T-helper 9 cell (primary cell): Measurements from ENCODE around the gene HPF1.
"Not testable (repeated sequence)": the region's sequence is repeated elsewhere in the genome, so short reads cannot be mapped to it uniquely, and the experiment has no call there.

Experiments
- DNase-seq: peaks from one replicate; pipeline ENCODE4 v3.0.0-alpha.2; 2020
- total RNA-seq, 2 donors: gene quantifications; one replicate each; lab custom pipeline; 2026; lab: John Stamatoyannopoulos, UW

HPF1 gene
- 5.8 to 20.7 reads per million in 2 donors for total RNA-seq

DNA sequence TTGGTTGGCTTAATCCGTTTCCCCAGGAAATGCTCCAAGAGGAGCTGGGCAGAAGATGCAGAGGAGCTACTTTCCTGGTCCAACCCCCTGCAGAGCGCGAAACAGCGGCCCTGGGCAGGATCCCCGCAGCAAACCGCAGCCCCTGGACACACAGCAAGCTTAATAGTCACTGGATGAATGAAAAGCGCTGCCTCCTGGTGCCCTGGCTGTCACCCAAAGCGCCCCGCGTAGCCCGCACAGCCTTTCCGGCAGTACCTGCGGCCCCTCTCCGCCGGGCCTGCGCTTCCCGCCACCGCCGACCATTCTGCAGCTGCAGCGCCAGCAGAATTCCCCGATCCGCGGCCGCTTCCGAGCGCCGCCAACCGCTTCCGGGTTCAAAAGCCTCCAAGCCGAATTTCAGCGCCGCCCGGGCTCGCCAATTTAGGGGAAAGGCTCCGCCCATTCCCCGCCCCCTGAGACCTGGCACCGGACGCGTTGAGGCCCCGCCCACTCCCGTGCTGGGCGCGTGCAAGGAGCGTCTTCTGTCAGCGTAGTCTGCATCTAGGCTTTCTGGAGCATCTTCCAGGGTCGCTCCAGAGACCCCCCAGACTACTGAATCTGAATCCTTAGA, at the start of gene HPF1:
Gene HPF1 (minus strand): TSS at position 370 of the 610 bp plus-strand sequence. CDS start 67 bp downstream, at position 303.
- peak; percentile 95 for DNase-seq

DNA sequence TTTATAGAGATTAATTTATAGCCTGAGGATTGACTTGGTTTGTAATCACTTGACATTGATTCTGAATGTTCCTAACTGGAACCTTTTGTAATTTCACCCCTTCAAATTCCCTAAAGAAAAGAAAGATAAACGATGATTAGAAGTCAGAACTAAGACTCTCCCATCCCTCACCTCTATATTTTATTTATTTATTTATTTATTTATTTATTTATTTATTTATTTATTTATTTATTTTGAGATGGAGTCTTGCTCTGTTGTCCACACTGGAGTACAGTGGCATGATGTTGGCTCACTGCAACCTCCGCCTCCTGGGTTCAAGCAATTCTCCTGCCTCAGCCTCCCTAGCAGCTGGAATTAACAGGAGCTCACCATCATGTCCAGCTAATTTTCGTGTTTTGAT, 49.0 kb upstream of the HPF1 start:
- DNase-seq: not testable (repeated sequence)

DNA sequence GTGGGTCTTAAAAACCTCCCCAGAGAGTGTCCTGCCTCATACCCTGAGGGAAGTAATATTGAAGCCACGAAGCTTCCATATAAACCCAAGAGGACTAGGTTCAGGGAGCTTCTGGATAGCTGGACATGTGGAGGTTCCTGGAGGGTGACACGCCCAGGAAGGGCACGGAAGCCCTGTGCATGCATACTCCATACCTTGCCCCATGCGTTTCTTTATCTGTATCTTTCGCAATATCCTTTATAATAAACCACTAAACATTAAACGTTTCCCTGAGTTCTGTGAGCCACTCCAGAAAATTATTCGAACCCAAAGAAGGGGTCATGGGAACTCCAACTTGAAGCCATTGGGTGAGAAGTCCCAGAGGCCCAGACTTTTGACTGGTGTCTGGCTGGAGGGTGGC, 45.7 kb upstream of the HPF1 start:
- DNase-seq: no peak

DNA sequence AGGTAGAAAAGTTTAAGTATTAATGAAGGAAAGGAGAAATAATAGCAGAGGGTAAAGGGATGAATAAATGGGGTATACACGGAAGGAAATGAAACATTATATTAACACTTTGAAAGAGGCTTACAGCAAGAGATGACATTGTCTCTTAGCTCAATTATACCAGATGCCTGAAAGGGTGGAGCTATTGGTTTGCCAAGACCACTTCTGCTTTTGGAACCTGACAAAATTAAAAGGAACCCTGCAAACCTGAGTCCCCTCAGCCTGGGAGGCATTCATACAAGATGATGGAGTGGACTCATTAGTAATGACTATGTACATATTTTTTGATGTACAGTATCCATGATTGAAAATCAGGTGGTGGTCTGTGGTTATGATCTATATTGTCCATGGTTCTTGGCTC, 45.1 kb upstream of the HPF1 start:
- DNase-seq: no peak

DNA sequence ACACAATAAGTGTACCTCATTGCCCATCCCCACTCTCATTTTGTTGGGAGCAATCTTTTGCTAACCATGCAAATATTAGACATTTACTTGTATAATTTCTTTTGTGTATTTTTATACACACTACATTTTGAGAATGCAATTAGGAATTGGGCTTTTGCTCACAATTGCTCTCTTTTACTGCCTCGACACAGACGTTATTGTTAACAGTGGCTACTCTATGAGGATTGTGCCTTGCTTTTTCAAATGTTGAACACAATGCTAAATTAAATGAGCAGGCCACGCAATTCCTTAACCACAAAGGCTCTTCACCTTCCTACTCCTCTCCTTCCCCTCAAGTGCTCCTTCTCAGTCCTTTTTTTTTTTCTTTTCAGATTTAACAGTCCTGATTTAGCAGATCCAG, 42.8 kb upstream of the HPF1 start:
- no peak for DNase-seq

DNA sequence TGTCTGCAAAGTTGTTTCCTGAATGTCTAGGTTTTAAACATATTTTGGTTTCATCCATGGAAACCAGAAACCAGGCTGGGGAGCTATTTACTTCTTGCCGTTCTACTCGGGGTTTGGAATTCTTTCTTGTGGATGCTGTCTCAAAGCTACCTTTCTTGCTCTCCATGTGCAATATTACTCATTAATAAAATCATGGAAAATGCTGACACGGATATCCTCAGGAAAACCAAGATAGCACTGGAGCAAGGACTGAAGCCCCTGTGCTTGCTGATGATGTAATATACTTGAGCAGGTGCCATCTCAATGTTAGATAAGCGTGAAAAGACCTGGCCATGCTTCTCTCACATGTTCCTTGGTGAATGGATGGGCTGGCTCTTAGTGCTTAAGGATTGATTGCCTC, 41.5 kb upstream of the HPF1 start:
- DNase-seq: no peak

DNA sequence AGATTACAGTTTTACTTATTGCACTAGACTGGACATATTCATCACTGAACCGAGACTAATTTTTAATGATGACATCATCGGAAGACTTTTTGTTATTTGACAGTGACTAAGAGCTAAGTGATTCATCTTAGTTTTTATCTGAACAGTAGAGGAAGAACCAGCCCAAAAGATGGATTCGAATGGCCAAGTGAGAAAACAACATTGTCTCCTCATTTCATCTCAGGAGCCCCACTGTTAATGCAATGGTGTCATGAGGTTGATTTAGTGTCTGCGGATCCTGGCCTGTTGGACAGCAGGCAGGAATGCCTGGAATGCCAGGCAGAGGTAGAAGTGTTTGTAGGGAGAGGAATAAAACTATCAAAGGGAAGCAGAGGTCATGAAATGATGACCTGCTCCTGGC, 37.8 kb upstream of the HPF1 start:
- no peak for DNase-seq

DNA sequence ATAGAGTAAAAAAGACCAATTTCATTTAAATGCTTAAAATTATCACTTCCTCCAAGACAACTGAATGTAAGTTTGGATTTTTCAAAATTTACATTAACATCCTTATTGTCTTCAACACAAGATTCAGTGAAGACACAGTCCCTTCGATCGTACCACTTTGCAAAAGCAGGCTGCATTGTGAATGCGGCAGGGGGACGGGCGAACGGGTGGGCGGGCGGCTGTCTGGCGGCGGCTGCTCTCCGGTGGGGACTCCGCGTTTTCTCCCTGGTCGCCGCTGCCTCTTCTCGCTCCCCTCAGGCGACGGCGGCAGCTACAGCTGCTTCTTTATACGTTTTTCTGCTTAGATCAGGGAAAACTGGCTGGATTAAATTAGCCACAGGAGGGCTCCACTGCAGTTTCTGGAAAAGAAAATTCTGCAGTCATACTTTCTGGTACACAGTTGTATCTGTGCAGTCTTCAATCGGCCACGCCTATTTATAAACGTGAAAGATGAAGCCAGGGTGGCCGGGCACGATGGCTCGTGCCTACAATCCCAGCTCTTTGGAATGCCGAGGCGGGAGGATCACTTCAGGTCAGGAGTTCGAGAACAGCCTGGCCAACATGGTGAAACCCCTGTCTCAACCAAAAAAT, 33.9 kb upstream of the HPF1 start:
- no peak for DNase-seq

DNA sequence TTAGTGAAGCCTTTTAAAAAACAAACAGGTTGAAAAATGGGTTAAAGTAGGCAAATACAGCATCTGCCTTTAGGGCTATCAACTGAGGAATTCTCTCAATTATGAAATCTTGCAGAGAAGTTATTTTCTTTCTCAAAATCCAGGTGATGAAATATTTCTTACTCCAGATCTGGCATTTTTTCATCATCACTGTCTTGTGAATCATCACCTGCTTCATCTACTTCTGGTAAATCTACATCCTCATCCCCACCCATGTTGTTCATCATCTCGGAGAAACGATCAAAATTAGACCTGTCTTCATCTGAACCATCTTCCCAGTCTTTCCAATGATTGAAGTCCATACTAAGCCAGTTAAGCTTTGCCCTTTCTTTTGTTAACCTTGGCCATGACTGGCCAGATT, 33.3 kb upstream of the HPF1 start:
- DNase-seq: no peak

DNA sequence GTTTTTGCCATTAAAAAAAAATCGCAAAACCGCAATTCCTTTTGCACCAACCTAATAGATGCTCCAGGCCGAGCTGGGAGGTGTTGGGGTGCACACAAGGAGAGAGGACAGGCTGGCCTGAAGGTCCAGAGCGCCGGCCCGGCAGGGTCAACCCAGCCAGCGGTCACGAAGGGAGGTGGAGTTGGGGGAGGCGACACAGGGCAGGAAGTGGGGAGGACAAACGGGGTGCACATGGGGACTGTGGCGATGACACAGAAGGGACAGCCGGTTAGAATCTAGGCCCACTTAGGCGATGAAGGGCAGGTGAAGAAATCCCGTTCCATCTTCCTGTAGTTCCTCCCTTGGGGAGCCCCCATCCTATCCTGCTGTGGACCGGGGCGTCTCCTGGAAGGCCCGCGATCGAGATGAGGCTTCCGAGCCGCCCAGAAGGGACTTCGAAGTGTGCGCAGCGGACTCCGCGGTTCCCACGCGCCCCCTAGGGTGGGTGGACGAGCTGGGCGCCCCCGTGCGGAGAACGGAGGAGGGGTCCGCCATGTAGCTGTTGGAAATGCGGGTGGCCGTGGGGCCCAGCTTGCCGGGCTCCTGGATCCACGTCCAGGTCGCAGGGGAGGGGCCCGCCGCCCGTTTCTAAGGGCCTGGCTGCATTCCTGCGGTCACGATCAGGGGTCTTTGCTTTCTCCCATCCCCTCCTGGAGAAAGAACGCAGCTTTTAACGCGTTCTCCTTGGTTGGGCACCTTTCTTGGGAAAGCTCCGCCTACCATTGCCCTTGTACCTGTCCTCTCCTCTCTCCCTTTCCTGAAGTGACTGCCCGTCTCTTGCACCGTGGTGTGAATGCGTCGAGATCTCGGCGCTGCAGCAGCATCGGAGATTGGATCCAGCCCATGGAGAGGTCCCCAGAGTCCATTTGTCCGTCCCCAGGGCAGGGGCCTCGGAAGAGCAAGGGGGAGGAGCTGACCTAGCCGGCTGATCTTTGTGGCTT, 17.0 kb upstream of the HPF1 start:
- DNase-seq: peak; percentile 11

DNA sequence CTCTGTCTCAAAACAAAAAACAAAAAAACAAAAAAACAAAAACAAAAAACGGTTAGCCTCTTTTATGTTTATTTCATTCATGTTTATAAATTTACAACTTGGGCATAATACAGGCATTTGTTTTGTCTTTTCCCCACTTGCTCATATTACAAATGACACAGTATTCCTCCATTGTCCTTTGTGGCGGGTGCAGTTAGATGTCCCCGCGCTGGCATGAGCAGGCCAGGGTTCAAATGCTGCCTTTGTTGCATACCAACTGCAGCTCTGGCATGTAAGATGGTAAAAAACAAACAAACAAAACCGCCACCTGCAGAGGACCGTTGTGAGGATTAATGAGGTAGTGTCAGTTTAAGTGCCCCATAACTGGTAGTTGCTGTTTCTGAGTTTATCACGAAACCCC, 16.1 kb upstream of the HPF1 start:
- no peak for DNase-seq

DNA sequence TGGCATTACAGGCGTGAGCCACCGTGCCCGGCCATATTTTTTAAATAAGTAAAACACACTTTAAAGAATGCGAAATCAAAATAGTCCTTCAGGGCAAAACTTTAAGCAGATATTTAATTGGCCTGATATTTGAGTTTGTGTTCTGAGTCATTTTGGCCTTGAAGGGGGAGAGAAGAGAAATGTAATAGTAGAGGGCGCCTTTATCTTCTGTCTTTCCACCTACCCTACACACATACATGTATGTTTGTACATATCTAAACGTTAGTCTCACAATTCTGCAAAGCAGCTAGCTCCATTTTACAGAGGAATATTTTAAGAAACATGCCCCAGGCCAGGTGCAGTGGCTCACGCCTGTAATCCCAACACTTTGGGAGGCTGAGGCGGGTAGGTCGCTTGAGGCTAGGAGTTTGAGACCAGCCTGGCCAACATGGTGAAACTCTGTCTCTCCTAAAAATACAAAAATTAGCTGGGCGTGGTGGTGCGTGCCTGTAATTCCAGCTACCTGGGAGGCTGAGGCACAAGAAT, 13.9 kb upstream of the HPF1 start:
- DNase-seq: not testable (repeated sequence)

DNA sequence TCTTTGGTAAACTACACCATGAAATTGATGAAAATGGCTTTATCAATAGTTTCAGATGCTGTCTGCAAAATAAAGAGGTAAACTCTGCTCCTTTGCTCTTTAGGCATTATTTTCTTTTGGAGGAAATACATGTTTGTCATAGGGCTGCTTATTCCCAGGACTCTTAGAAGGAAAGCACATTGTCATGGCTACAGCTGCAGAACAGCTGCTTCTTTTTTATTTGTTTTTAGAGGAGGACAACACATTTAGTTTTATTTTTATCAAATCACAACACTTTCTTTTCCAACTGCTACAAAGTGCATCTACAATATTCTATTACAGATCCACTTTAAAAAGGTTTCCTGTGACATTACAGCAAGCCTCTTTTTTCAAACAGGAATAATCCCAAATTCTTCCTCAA, 12.7 kb upstream of the HPF1 start:
- no peak for DNase-seq

DNA sequence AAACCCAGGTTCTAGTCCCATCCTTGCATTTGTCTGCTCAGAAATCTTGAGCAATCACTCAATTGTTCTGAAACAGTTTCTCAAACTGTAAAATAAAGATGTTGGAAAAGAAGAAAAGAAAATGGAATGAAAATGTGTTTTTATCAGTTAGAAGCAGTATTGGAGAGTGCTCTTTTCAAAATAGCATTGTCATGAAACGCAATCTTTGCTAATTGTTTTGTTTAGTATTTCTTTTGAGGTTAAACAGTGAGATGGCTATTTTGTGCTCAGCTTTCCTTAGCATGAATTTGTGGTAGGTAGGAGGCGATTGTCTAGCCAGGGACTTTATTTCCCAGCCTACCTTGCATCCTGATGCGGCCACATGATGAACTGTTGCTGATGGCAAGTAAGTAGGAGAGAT, 10.6 kb upstream of the HPF1 start:
- no peak for DNase-seq

DNA sequence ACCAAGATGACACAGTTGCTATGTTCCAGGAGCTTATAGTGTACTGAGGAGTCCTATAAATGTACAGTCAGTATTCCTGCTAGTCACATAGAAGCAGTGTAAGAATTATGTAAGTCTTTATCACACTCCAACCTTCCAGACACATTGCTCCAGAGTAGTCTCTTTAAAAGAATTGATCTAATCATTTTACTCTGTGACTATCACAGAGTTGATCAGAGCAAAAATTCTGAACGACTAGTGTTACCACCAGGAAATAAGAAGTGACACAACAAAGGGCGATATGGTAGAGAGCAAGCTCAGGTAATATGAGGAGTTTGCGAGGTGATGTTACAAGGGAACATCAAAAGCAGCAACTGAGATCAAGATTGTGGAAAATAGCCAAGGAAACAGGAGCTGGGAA, 9.0 kb upstream of the HPF1 start:
- no peak for DNase-seq

DNA sequence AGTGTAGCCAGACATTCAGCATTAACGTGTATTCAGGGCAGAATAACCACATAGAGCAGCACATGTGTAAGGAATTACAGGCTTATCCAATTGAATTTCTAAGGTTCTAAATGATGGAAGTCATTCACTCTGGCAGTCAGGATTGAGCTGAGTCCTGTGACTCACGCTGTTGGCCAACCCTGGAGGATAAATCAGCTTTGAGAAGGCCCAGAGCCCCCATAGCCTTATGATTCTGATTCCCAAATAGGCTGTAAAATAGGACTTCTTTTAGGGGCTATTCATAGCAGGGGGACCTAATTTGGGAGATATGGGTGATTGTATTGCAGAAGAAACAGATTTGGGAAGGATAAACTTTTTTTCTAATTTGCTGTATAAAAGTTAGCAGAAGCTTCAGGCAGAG, 8.1 kb upstream of the HPF1 start:
- DNase-seq: no peak

DNA sequence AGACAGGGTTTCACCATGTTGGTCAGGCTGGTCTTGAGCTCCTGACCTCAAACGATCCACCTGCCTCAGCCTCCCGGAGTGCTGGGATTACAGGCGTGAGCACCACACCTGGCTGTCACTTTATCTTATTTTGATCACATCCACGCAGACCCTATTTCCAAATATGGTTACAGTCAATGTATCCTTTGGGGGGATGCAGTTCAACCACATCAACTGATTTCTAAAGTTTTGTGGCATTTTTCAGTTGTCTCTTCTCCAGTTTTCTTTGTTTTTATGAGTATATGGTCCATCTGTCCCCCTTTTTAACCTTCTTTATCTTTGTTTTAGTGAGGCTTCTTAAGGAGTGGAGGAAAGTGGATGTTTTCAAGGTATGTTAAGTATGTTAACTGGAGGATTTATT, 4.1 kb upstream of the HPF1 start:
- no peak for DNase-seq

DNA sequence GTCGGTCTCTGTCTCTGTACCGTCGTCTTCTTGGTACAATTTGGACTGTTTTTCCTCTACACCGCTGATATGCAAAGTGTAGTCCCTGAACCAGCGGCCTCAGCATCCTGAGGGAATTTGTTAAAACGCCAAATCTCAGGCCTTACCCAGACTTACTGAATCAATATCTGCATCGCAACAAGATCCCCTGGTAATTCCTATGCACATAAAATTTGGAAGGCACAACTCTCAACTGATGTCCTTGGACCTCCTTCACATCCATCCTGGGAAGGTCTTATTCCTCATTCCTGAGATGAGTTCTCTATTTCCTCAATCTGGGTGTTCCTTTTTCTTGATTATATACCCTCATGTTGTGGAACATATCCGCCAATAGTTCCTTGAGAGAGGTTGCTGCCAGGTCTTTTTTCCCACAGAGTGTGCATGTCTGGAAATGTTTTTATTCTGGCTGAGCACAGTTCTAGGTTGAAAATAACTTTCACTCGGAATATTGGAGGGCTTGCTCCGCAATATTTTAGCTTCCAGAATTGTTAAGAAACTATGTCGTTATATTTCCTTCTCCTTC, 738 bp upstream of the HPF1 start:
- DNase-seq: no peak

DNA sequence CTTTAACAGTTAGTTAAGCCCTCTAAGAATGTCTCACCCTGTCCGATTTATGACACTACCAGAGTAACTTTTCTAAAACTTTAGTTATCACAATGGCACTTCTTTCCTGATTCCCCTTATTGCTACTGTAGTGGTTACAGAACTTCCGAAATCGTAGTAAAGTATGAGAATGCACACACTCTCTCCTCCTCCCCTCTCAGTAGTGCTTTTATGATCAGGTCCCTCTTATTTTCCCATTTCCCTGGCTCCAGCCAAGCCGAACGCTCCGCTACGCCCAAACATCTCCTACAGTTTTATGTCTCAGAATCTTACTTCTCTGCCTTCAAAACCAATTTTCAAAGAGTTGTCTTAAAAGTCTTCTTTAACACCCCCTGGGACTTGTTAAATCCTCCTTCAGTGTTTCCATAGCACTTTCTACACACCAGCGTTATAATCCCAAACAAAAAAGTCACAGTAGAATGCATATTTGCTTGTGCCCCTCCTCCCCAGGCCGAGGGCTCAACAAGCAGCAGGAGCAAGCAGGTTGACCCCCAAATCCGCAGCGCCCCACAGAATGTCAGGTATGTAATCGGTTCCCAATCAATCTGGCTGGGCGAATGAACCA, 671 bp downstream of the HPF1 start:
- no peak for DNase-seq

DNA sequence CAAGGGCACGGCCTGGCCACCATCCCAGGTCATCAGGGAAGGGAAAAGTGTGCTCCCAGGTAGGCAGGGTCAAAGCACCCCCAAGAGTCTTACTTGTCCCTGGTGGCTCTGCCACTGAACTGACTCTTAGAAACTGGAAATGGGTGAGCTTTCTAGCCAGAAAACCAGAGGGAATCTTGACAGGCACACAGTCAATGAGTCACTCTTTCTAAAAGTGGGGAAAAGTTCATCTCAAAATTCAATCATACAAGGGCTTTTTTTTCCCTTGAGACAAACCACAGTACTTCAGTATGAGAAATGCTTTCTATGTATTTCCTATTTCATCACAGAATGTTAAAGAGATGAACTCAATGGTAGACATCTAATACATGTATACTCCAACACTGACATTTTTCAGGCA, 12.5 kb downstream of the HPF1 start:
- no peak for DNase-seq

DNA sequence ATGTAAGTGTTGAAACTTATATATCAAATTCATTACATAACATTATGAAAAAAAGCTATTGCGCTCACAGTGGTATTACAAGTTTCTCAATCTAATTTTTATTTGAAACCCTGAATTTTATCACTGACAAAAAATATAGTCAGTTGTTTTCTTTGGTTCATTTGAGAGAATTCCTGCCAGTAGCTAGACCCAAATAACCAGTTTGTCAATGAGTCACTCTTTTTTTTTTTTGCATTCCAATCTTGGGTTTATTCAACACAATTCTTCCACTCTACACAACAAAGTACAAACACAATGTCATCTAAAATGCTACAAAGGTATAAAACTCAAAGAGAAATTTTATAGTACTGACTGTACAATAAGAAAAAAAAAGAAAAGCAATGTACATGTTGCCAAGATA, 13.1 kb downstream of the HPF1 start:
- no peak for DNase-seq

DNA sequence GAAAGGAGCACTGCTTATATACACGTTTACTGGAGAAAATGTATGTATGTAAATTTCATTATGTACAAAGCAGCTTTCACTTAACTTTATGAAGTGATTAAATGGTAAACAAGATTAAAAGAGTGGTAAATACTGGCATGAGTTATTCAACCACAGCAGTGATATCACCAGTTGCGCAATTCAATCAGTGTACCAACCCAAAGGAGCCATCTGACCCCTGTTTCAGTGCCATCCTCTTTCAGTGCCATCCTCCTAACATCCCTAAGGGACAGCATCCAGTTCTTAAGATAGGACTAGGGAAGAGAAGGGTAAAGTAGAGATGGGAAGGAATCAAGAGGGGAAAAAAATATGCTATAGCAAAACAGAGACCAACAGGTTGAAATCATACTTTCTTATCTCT, 16.2 kb downstream of the HPF1 start:
- no peak for DNase-seq

DNA sequence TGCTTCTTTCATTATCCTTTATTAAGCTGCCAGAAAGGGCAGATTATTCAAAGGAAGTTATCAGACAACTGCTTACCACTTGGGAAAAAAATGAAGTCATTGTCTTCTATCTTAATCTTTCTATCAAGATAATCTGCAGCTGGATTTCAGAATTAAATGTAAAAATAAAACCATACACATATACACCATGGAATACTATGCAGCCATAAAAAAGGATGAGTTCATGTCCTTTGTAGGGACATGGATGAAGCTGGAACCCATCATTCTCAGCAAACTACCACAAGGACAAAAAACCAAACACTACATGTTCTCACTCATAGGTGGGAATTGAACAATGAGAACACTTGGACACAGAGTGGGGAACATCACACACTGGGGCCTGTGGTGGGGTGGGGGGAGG, 19.1 kb downstream of the HPF1 start:
- not testable (repeated sequence) for DNase-seq
